Retinal pigment epithelial cell (primary cell): ENCODE results near the gene CCNG2.

Experiments
- DNase-seq: peaks from one replicate; pipeline ENCODE4 v3.0.0-alpha.2; 2010; ENCODE audit warnings: low read depth
- H3K4me3 ChIP-seq: 2 replicates; pipeline ENCODE4 v1.5.1; 2011; ENCODE audit warnings: mild to moderate bottlenecking, low read length, control low read depth, moderate library complexity
- CTCF ChIP-seq: conservative IDR thresholded peaks from 2 replicates; pipeline ENCODE4 v1.5.1; 2011; ENCODE audit warnings: low read depth, low read length, control low read depth, inconsistent platforms

Gene CCNG2

GRCh38 chr4:77184974-77185373 is 28.0 kb downstream of the CCNG2 start:
- no peak for TF ChIP-seq CTCF
- H3K4me3 ChIP-seq: no peak overlapping the region
- DNase-seq: no peak

- TF ChIP-seq CTCF: no peak
- no peak for DNase-seq
- no peak overlapping the region for H3K4me3 ChIP-seq
These were observed 28.7 kb downstream of the CCNG2 start for GRCh38 chr4:77185686-77186085.

- no peak overlapping the region for H3K4me3 ChIP-seq
- TF ChIP-seq CTCF: no peak
- no peak for DNase-seq
These were observed 30.3 kb downstream of the CCNG2 start for GRCh38 chr4:77187322-77187721.

- no peak overlapping the region for H3K4me3 ChIP-seq
- no peak for TF ChIP-seq CTCF
- no peak for DNase-seq
These were observed 31.7 kb downstream of the CCNG2 start for GRCh38 chr4:77188498-77189220.

- TF ChIP-seq CTCF: no peak
- no peak overlapping the region for H3K4me3 ChIP-seq
- no peak for DNase-seq
These were observed 32.4 kb downstream of the CCNG2 start for GRCh38 chr4:77189412-77189811.

- no peak for TF ChIP-seq CTCF
These were observed 33.0 kb downstream of the CCNG2 start for GRCh38 chr4:77190053-77190452.

GRCh38 chr4:77193046-77193445 is 36.0 kb downstream of the CCNG2 start:
- H3K4me3 ChIP-seq: no peak overlapping the region
- no peak for TF ChIP-seq CTCF

More at GRCh38 chr4:77190053-77190452, 33.0 kb downstream of the CCNG2 start:
- DNase-seq: no peak
- no peak overlapping the region for H3K4me3 ChIP-seq

More at GRCh38 chr4:77193046-77193445, 36.0 kb downstream of the CCNG2 start:
- no peak for DNase-seq
